Gastrocnemius medialis (tissue), 4 donors: ENCODE results near the gene ZNF778.

ENCODE experiments used
- POLR2A ChIP-seq, 2 donors: fragments of 450-650 bp; IDR thresholded peaks; one replicate each; pipeline ENCODE4 v1.6.1; 2017; ENCODE audit warnings: antibody characterized with exemption in 2 of 2, mild to moderate bottlenecking in 2 of 2, moderate library complexity in 2 of 2
- TF ChIP-seq, protein P1 (sequence below), 5 experiments: fragments of 450-650 bp in 3 of 5; fragments of 200-600 bp in 2 of 5; sonication (generic) in 2 of 5; IDR thresholded peaks in 4 of 5; conservative IDR thresholded peaks in 1 of 5; 1 replicate in 4 of 5; 2 replicates in 1 of 5; pipeline ENCODE4 v1.5.1; 2016 to 2019; ENCODE audit warnings: antibody characterized with exemption in 5 of 5, mild to moderate bottlenecking in 3 of 5, moderate library complexity in 3 of 5

DNA sequence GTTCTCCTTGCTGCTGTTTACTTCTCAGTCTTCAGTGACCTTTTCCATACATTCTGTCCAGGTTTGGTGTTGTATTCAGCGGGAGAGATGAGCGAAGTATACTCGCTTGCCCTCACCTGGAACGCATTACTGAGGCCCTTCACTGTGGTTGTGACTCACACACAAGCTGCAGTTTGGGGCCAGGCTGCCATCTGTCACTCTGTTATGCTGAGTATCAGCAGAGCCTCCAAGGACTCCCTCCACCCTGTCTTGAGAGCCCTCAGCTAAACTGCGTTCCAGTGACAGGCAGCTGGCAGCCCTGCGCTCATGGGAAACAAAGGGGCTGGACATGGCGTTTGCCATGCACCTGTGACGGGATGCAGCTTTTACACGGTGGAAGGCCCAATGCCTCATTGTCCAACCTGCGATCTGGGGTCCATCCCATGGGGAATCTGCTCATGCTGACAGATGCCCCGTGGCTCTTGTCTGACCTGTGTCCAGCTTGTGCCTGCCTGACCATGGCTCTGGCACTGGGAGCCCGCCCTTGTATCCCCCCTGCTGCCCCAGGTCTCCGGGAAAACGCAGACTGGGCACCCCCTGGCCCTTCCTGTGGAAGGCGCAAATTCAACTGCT is 6.5 kb upstream of the ZNF778 start:
- TF ChIP-seq, protein P1, sequence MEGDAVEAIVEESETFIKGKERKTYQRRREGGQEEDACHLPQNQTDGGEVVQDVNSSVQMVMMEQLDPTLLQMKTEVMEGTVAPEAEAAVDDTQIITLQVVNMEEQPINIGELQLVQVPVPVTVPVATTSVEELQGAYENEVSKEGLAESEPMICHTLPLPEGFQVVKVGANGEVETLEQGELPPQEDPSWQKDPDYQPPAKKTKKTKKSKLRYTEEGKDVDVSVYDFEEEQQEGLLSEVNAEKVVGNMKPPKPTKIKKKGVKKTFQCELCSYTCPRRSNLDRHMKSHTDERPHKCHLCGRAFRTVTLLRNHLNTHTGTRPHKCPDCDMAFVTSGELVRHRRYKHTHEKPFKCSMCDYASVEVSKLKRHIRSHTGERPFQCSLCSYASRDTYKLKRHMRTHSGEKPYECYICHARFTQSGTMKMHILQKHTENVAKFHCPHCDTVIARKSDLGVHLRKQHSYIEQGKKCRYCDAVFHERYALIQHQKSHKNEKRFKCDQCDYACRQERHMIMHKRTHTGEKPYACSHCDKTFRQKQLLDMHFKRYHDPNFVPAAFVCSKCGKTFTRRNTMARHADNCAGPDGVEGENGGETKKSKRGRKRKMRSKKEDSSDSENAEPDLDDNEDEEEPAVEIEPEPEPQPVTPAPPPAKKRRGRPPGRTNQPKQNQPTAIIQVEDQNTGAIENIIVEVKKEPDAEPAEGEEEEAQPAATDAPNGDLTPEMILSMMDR (IDR thresholded peaks at IDR 0.05 in 4 of 5, conservative IDR thresholded peaks at IDR 0.05 in 1 of 5) = no peak
- no peak for TF ChIP-seq POLR2A (IDR thresholded peaks at IDR 0.05)
